PC-9 (cell line): ENCODE results near the gene SLC6A20. TPM values are rescaled to one million over a fixed set of nuclear protein-coding genes. Genes with fewer than 3 reads are reported as not detected.

ENCODE experiments used
- BruUV-seq: library from RNA; stranded (reverse); fragments of 400-500 nt; replicated peaks from 2 replicates; lab custom pipeline; 2021; lab: Mats Ljungman, UMichigan
- CTCF ChIA-PET: fragments of 300-600 bp; sonication (Branson Sonifier 250); formaldehyde crosslinking; loops from one replicate; lab custom pipeline; 2022; ENCODE audit warnings: antibody characterized with exemption; lab: Charles Lee
- POLR2A ChIA-PET: fragments of 300-600 bp; sonication (Branson Sonifier 250); formaldehyde crosslinking; loops from one replicate; lab custom pipeline; 2022; ENCODE audit warnings: antibody characterized with exemption; ENCODE audit not compliant: unreplicated experiment; lab: Charles Lee
- DNase-seq, 2 experiments: peaks; one replicate each; pipeline versions ENCODE4 v3.0.0 to v3.0.0-alpha.2; 2015 to 2022; ENCODE audit warnings: mixed read lengths in 1 of 2
- H2AFZ ChIP-seq: fragments of 200-600 bp; sonication (generic); 2 replicates; pipeline ENCODE4 v1.8.1; 2017; ENCODE audit warnings: antibody characterized with exemption
- H3F3A ChIP-seq: fragments of 200-600 bp; sonication (generic); 2 replicates; pipeline ENCODE4 v1.8.1; 2017; ENCODE audit warnings: antibody characterized with exemption, mild to moderate bottlenecking, low read depth; ENCODE audit not compliant: insufficient read depth
- H3K27ac ChIP-seq: fragments of 200-600 bp; sonication (generic); 2 replicates; pipeline ENCODE4 v1.6.1; 2016; ENCODE audit warnings: mixed run types
- H3K27me3 ChIP-seq: fragments of 200-600 bp; sonication (generic); 2 replicates; pipeline ENCODE4 v1.6.1; 2016; ENCODE audit warnings: low read depth, mixed run types; ENCODE audit not compliant: insufficient read depth
- H3K36me3 ChIP-seq: fragments of 200-600 bp; sonication (generic); 2 replicates; pipeline ENCODE4 v1.6.1; 2016; ENCODE audit warnings: low read depth, mixed run types
- H3K4me1 ChIP-seq: fragments of 200-600 bp; sonication (generic); replicated peaks from 2 replicates; pipeline ENCODE4 v1.6.1; 2016; ENCODE audit warnings: mixed run types; ENCODE audit not compliant: insufficient read depth
- H3K4me2 ChIP-seq: fragments of 200-600 bp; sonication (generic); 2 replicates; pipeline ENCODE4 v1.6.1; 2017; ENCODE audit warnings: mixed run types
- H3K4me3 ChIP-seq: fragments of 200-600 bp; sonication (generic); 2 replicates; pipeline ENCODE4 v1.6.1; 2016; ENCODE audit warnings: mixed run types
- H3K79me2 ChIP-seq: fragments of 200-600 bp; sonication (generic); 2 replicates; pipeline ENCODE4 v1.6.1; 2017; ENCODE audit warnings: low read depth, mixed run types
- H3K9me2 ChIP-seq: fragments of 200-600 bp; sonication (generic); 2 replicates; pipeline ENCODE4 v1.8.1; 2017; ENCODE audit warnings: mild to moderate bottlenecking; ENCODE audit not compliant: insufficient read depth
- H3K9me3 ChIP-seq: fragments of 200-600 bp; sonication (generic); 2 replicates; pipeline ENCODE4 v1.8.1; 2016; ENCODE audit warnings: low read depth; ENCODE audit not compliant: insufficient read depth
- H4K20me1 ChIP-seq: fragments of 200-600 bp; sonication (generic); 2 replicates; pipeline ENCODE4 v1.8.1; 2017; ENCODE audit not compliant: insufficient read depth
- CTCF ChIP-seq: fragments of 200-600 bp; sonication (generic); conservative IDR thresholded peaks from 2 replicates; pipeline ENCODE4 v1.6.1; 2017; ENCODE audit warnings: mixed run types, antibody characterized with exemption, mild to moderate bottlenecking, moderate library complexity
- EZH2 ChIP-seq: fragments of 200-600 bp; sonication (generic); IDR thresholded peaks from 2 replicates; pipeline ENCODE4 v1.8.0; 2017; ENCODE audit warnings: antibody characterized with exemption, low read depth
- intact Hi-C: fragments of 100-400 bp; cut with micrococcal nuclease; formaldehyde crosslinking; loops from one replicate; pipeline ENCODE4 v1.10.0; 2022; ENCODE audit not compliant: unreplicated experiment
- total RNA-seq: library from RNA; stranded (reverse); gene quantifications from 2 replicates; pipeline ENCODE4 v1.2.3, GENCODE V29; 2021

SLC6A20 gene
- total RNA-seq, 1 experiment from 2014 or later = not detected

- Histone ChIP-seq H3K4me1 (no peaks in the 10 kb centered on the region), H3K4me3 (no peak overlapping the region), H3K79me2 (no peaks in the 10 kb centered on the region), H2AFZ (no peak overlapping the region), H4K20me1 (no peaks in the 10 kb centered on the region), H3K9me2 (no peaks in the 10 kb centered on the region), H3F3A (no peaks in the 10 kb centered on the region), H3K9me3 (no peaks in the 10 kb centered on the region), H3K27ac (no peak overlapping the region), H3K27me3 (no peaks in the 10 kb centered on the region), H3K36me3 (peaks cover 22% of the 10 kb centered on the region; the same call in 1 of the 2 replicates), H3K4me2 (no peak overlapping the region)
- no TSS peak for BruUV-seq
- POLR2A ChIA-PET = interaction anchor here (0.5 to 0.7 kb wide), 2 partner anchors 13 to 170 kb away, joined by 4 to 11 read pairs; no protein-coding TSS in a partner anchor
- CTCF ChIA-PET = interaction anchor here (0.6 to 1.5 kb wide), 4 partner anchors 72 to 546 kb away, joined by 3 to 7 read pairs (median 5); no protein-coding TSS in a partner anchor
- intact Hi-C loops = loop anchor here (1.0 to 10.0 kb wide), 2 partner anchors 71 to 318 kb away; no protein-coding TSS in a partner anchor
- TF ChIP-seq EZH2 (no peak), CTCF (peak; percentile 52)
- no peak for DNase-seq
Measured at GRCh38 chr3:45832699-45833098, 36.4 kb upstream of the SLC6A20 start.

GRCh38 chr3:45830121-45830520 is 33.8 kb upstream of the SLC6A20 start:
- no TSS peak for BruUV-seq
- CTCF ChIA-PET = interaction anchor here (0.8 kb wide), 1 partner anchor 110 kb away, joined by 7 read pairs; no protein-coding TSS in a partner anchor
- no peak overlapping the region for H2AFZ ChIP-seq

GRCh38 chr3:45826908-45827307 is 30.6 kb upstream of the SLC6A20 start:
- H3K4me2 ChIP-seq = no peak overlapping the region
- ChIA-PET CTCF (no interaction called here), POLR2A (no interaction called here)
- BruUV-seq = no TSS peak
- H3K27ac ChIP-seq = no peak overlapping the region
- no peaks in the 10 kb centered on the region for H3K9me2 ChIP-seq
- H3K27me3 ChIP-seq = no peaks in the 10 kb centered on the region
- H4K20me1 ChIP-seq = no peaks in the 10 kb centered on the region
- intact Hi-C loops = no loop called here
- H3K79me2 ChIP-seq = no peaks in the 10 kb centered on the region
- H3F3A ChIP-seq = no peaks in the 10 kb centered on the region
- no peak for DNase-seq
- no peak overlapping the region for H2AFZ ChIP-seq
- H3K36me3 ChIP-seq = peaks cover 33% of the 10 kb centered on the region
- TF ChIP-seq CTCF (no peak), EZH2 (no peak)
- H3K4me3 ChIP-seq = no peak overlapping the region
- H3K9me3 ChIP-seq = no peaks in the 10 kb centered on the region
- no peaks in the 10 kb centered on the region for H3K4me1 ChIP-seq

More at GRCh38 chr3:45830121-45830520, 33.8 kb upstream of the SLC6A20 start:
- Histone ChIP-seq H3K27ac (no peak overlapping the region), H4K20me1 (no peaks in the 10 kb centered on the region), H3K9me2 (no peaks in the 10 kb centered on the region), H3F3A (no peaks in the 10 kb centered on the region), H3K4me2 (no peak overlapping the region), H3K4me1 (no peaks in the 10 kb centered on the region), H3K9me3 (no peaks in the 10 kb centered on the region), H3K4me3 (no peak overlapping the region), H3K79me2 (no peaks in the 10 kb centered on the region), H3K27me3 (no peaks in the 10 kb centered on the region), H3K36me3 (peaks cover 27% of the 10 kb centered on the region; the same call in 1 of the 2 replicates)
- no peak for DNase-seq
- POLR2A ChIA-PET = no interaction called here
- intact Hi-C loops = loop anchor here (10.0 kb wide), 1 partner anchor 315 kb away; no protein-coding TSS in a partner anchor
- TF ChIP-seq EZH2 = no peak
- no peak for TF ChIP-seq CTCF
